ENCODE results near the gene INSIG2. TPM values are rescaled to one million over a fixed set of nuclear protein-coding genes. Genes with fewer than 3 reads are reported as not detected.

Gene INSIG2
- total and polyA plus RNA-seq, 2 experiments from 2014 or later, result 27.3 to 35.3 TPM

GRCh38 chr2:118127250-118127649 lies 39.0 kb downstream of the INSIG2 start:
- Histone ChIP-seq H2AFZ (no peak overlapping the region), H3K79me2 (no peaks in the 10 kb centered on the region), H3K27ac (no peak overlapping the region), H3K9me3 (ENCODE audit: low read depth) (no peaks in the 10 kb centered on the region), H3K4me1 (ENCODE audit: insufficient read depth) (peaks cover 11% of the 10 kb centered on the region), H3K4me2 (no peak overlapping the region), H3K4me3 (no peak overlapping the region), H3K36me3 (replicated peaks; ENCODE audit: insufficient read depth, low read depth) (no peaks in the 10 kb centered on the region), H3K9me2 (replicated peaks; ENCODE audit: insufficient read depth) (no peaks in the 10 kb centered on the region), H4K20me1 (ENCODE audit: insufficient read depth, poor library complexity, severe bottlenecking) (no peaks in the 10 kb centered on the region), H3K27me3 (no peaks in the 10 kb centered on the region)
- no peak for TF ChIP-seq EZH2 (IDR thresholded peaks at IDR 0.05; ENCODE audit: borderline replicate concordance)
- no peak for TF ChIP-seq CTCF (IDR thresholded peaks at IDR 0.05; ENCODE audit: poor library complexity)
- 89% methylated on average over 5 of the region's 5 CpGs for WGBS (ENCODE audit: low lambda C conversion rate, missing lambda C conversion rate)
- DNase-seq (ENCODE audit: low spot score), result no peak

GRCh38 chr2:118128826-118129225 lies 40.6 kb downstream of the INSIG2 start:
- H2AFZ ChIP-seq, result no peak overlapping the region
- H3K27me3 ChIP-seq, result no peaks in the 10 kb centered on the region
- no peaks in the 10 kb centered on the region for H3K36me3 ChIP-seq (replicated peaks; ENCODE audit: insufficient read depth, low read depth)
- H3K27ac ChIP-seq, result no peak overlapping the region
- H3K4me3 ChIP-seq, result no peak overlapping the region
- DNase-seq (ENCODE audit: low spot score), result no peak
- no peak overlapping the region for H3K4me2 ChIP-seq
- TF ChIP-seq CTCF (IDR thresholded peaks at IDR 0.05; ENCODE audit: poor library complexity) (no peak), EZH2 (IDR thresholded peaks at IDR 0.05; ENCODE audit: borderline replicate concordance) (no peak), EZH2phosphoT487 (IDR thresholded peaks at IDR 0.05; ENCODE audit: low read depth, severe bottlenecking, unreplicated experiment) (no peak)
- 89% methylated on average over 3 of the region's 3 CpGs for WGBS (ENCODE audit: low lambda C conversion rate, missing lambda C conversion rate)
- H3K4me1 ChIP-seq (ENCODE audit: insufficient read depth), result peaks cover 2% of the 10 kb centered on the region
- no peaks in the 10 kb centered on the region for H3K9me3 ChIP-seq (ENCODE audit: low read depth)
- H3K79me2 ChIP-seq, result no peaks in the 10 kb centered on the region
- H4K20me1 ChIP-seq (ENCODE audit: insufficient read depth, poor library complexity, severe bottlenecking), result no peaks in the 10 kb centered on the region
- no peaks in the 10 kb centered on the region for H3K9me2 ChIP-seq (replicated peaks; ENCODE audit: insufficient read depth)

GRCh38 chr2:118130385-118130784 lies 42.1 kb downstream of the INSIG2 start:
- no peak for DNase-seq (ENCODE audit: low spot score)
- no peaks in the 10 kb centered on the region for H3K9me2 ChIP-seq (replicated peaks; ENCODE audit: insufficient read depth)
- no peaks in the 10 kb centered on the region for H3K9me3 ChIP-seq (ENCODE audit: low read depth)
- no peak overlapping the region for H3K4me2 ChIP-seq
- no peak overlapping the region for H2AFZ ChIP-seq
- H3K27me3 ChIP-seq, result no peaks in the 10 kb centered on the region
- H3K4me3 ChIP-seq, result no peak overlapping the region
- no peak for TF ChIP-seq CTCF (IDR thresholded peaks at IDR 0.05; ENCODE audit: poor library complexity)
- TF ChIP-seq EZH2 (IDR thresholded peaks at IDR 0.05; ENCODE audit: borderline replicate concordance), result no peak
- TF ChIP-seq EZH2phosphoT487 (IDR thresholded peaks at IDR 0.05; ENCODE audit: low read depth, severe bottlenecking, unreplicated experiment), result no peak
- no peaks in the 10 kb centered on the region for H3K4me1 ChIP-seq (ENCODE audit: insufficient read depth)
- H3K36me3 ChIP-seq (replicated peaks; ENCODE audit: insufficient read depth, low read depth), result no peaks in the 10 kb centered on the region
- no peaks in the 10 kb centered on the region for H3K79me2 ChIP-seq
- H3K27ac ChIP-seq, result no peak overlapping the region
- no peaks in the 10 kb centered on the region for H4K20me1 ChIP-seq (ENCODE audit: insufficient read depth, poor library complexity, severe bottlenecking)
- WGBS (ENCODE audit: low lambda C conversion rate, missing lambda C conversion rate), result 90% methylated on average over 7 of the region's 7 CpGs

- Histone ChIP-seq H3K9me3 (ENCODE audit: low read depth) (no peaks in the 10 kb centered on the region), H3K27ac (no peak overlapping the region), H3K4me2 (no peak overlapping the region), H3K4me1 (ENCODE audit: insufficient read depth) (no peaks in the 10 kb centered on the region), H2AFZ (no peak overlapping the region), H4K20me1 (ENCODE audit: insufficient read depth, poor library complexity, severe bottlenecking) (no peaks in the 10 kb centered on the region), H3K4me3 (no peak overlapping the region), H3K79me2 (no peaks in the 10 kb centered on the region), H3K36me3 (replicated peaks; ENCODE audit: insufficient read depth, low read depth) (no peaks in the 10 kb centered on the region), H3K9me2 (replicated peaks; ENCODE audit: insufficient read depth) (no peaks in the 10 kb centered on the region), H3K27me3 (no peaks in the 10 kb centered on the region)
- WGBS (ENCODE audit: low lambda C conversion rate, missing lambda C conversion rate), result 83% methylated on average over 4 of the region's 4 CpGs
- TF ChIP-seq CTCF (IDR thresholded peaks at IDR 0.05; ENCODE audit: poor library complexity) (no peak), EZH2 (IDR thresholded peaks at IDR 0.05; ENCODE audit: borderline replicate concordance) (no peak), EZH2phosphoT487 (IDR thresholded peaks at IDR 0.05; ENCODE audit: low read depth, severe bottlenecking, unreplicated experiment) (no peak)
- DNase-seq (ENCODE audit: low spot score), result no peak
Observed at GRCh38 chr2:118131771-118132170, 43.5 kb downstream of the INSIG2 start.

All from hepatocyte (in vitro differentiated cells).